Ovary (tissue), 3 donors: ENCODE data around the gene GRHPR.

Source experiments
- EP300 ChIP-seq: sonication (generic); formaldehyde crosslinking; IDR thresholded peaks from one replicate; pipeline ENCODE4 v1.6.1; 2017; ENCODE audit warnings: antibody characterized with exemption
- POLR2A ChIP-seq: fragments of 450-650 bp; IDR thresholded peaks from one replicate; pipeline ENCODE4 v1.6.1; 2017; ENCODE audit warnings: antibody characterized with exemption, mild to moderate bottlenecking, moderate library complexity
- TF ChIP-seq, protein P1 (sequence below), 3 donors: fragments of 450-650 bp in 2 of 3; fragments of 200-600 bp in 1 of 3; IDR thresholded peaks; one replicate each; pipeline versions ENCODE4 v1.5.1 to v1.8.0; 2016 to 2022; ENCODE audit warnings: antibody characterized with exemption in 3 of 3, mild to moderate bottlenecking in 1 of 3
- donor health status: DM: no; HTN: no; CAD: no.

DNA sequence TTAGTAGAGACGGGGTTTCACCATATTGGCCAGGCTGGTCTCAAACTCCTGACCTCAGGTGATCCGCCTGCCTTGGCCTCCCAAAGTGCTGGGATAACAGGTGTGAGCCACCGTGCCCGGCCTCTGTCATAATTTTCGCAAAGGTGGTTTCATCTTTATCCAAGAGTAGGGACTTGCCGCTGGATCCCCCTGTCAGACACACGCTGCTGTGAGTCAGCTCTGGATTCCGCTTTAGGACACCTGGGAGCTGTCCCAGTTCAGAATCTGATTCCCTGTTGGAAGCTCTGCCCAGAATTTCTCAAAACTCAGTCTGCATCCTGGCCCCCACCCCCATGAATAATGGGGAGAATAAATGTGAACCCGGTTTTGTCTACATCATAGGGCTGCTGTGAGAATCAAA lies 17.9 kb upstream of the GRHPR start:
- TF ChIP-seq, protein P1, sequence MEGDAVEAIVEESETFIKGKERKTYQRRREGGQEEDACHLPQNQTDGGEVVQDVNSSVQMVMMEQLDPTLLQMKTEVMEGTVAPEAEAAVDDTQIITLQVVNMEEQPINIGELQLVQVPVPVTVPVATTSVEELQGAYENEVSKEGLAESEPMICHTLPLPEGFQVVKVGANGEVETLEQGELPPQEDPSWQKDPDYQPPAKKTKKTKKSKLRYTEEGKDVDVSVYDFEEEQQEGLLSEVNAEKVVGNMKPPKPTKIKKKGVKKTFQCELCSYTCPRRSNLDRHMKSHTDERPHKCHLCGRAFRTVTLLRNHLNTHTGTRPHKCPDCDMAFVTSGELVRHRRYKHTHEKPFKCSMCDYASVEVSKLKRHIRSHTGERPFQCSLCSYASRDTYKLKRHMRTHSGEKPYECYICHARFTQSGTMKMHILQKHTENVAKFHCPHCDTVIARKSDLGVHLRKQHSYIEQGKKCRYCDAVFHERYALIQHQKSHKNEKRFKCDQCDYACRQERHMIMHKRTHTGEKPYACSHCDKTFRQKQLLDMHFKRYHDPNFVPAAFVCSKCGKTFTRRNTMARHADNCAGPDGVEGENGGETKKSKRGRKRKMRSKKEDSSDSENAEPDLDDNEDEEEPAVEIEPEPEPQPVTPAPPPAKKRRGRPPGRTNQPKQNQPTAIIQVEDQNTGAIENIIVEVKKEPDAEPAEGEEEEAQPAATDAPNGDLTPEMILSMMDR (IDR thresholded peaks at IDR 0.05), result no peak
- TF ChIP-seq POLR2A (no peak), EP300 (no peak)
